HCT116 (cell line): ENCODE measurements around the gene KCNJ10. TPM values are rescaled to one million over a fixed set of nuclear protein-coding genes. Genes with fewer than 3 reads are reported as not detected.

ENCODE experiments used
- ATAC-seq: fragments of 200-7000 bp; cut with Tn5 transposase; 2 replicates; pipeline ENCODE4 v1.9.1; 2020; ENCODE audit warnings: mild to moderate bottlenecking, moderate library complexity
- BruUV-seq: library from RNA; stranded (reverse); fragments of 400-500 nt; replicated peaks from 2 replicates; lab custom pipeline; 2021; lab: Mats Ljungman, UMichigan
- CTCF ChIA-PET: fragments of 300-600 bp; sonication (Branson Sonifier 250); formaldehyde crosslinking; loops from one replicate; lab custom pipeline; 2021; ENCODE audit warnings: antibody characterized with exemption; lab: Charles Lee
- POLR2A ChIA-PET: fragments of 300-600, 350-600 bp; sonication (Branson Sonifier 250); formaldehyde crosslinking; loops from one replicate; lab custom pipeline; 2021; ENCODE audit warnings: antibody characterized with exemption; lab: Charles Lee
- RAD21 ChIA-PET, 2 experiments: fragments of 300-600 bp; sonication (Branson Sonifier 250); formaldehyde crosslinking; loops; one replicate each; lab custom pipeline; 2023; ENCODE audit warnings: low total read pairs in 2 of 2; ENCODE audit not compliant: uncharacterized antibody in 2 of 2, unreplicated experiment in 2 of 2, low non-redundant PET in 1 of 2; lab: Charles Lee
- DNase-seq: peaks from one replicate; pipeline ENCODE4 v3.0.0-alpha.2; 2010; ENCODE audit warnings: low read depth, low spot score
- H2AFZ ChIP-seq: fragments of 200-600 bp; shearing (Covaris generic), sonication (generic); 2 replicates; pipeline ENCODE4 v1.6.1; 2017; ENCODE audit warnings: low read depth, mixed run types, mixed read lengths, antibody characterized with exemption, low read length; ENCODE audit not compliant: poor library complexity, severe bottlenecking
- H3K27ac ChIP-seq: 2 replicates; pipeline ENCODE4 v1.5.1; 2012; ENCODE audit warnings: low read depth, low read length
- H3K27me3 ChIP-seq: fragments of 200-600 bp; sonication (generic); 2 replicates; pipeline ENCODE4 v1.6.1; 2016; ENCODE audit warnings: mixed run types, low read length, mixed read lengths; ENCODE audit not compliant: insufficient read depth
- H3K36me3 ChIP-seq, 2 experiments: fragments of 200-500 bp in 1 of 2; fragments of 200-600 bp in 1 of 2; sonication (Bioruptor generic) in 1 of 2; sonication (generic) in 1 of 2; 2 replicates each; pipeline versions ENCODE4 v1.5.1 to v1.6.1; 2014 to 2016; ENCODE audit warnings: low read length in 2 of 2, inconsistent platforms in 1 of 2, mixed read lengths in 1 of 2, mixed run types in 1 of 2; ENCODE audit not compliant: insufficient read depth in 2 of 2, control insufficient read depth in 1 of 2
- H3K4me1 ChIP-seq, 2 experiments: fragments of 200-600 bp in 1 of 2; sonication (generic) in 1 of 2; 2 replicates each; pipeline versions ENCODE4 v1.5.1 to v1.6.1; 2012 to 2017; ENCODE audit warnings: low read length in 2 of 2, inconsistent platforms in 1 of 2, mild to moderate bottlenecking in 1 of 2, mixed read lengths in 1 of 2, mixed run types in 1 of 2, moderate library complexity in 1 of 2; ENCODE audit not compliant: insufficient read depth in 2 of 2, control insufficient read depth in 1 of 2
- H3K4me2 ChIP-seq: fragments of 200-600 bp; sonication (generic); 2 replicates; pipeline ENCODE4 v1.6.1; 2017; ENCODE audit warnings: mixed run types, low read length, mixed read lengths
- H3K4me3 ChIP-seq, 2 experiments: fragments of 200-600 bp in 1 of 2; sonication (generic) in 1 of 2; replicated peaks in 1 of 2; 2 replicates each; pipeline ENCODE4 v1.5.1; 2011 to 2016; ENCODE audit warnings: low read length in 2 of 2, control low read depth in 1 of 2, low read depth in 1 of 2, mild to moderate bottlenecking in 1 of 2, mixed read lengths in 1 of 2, mixed run types in 1 of 2
- H3K79me2 ChIP-seq: fragments of 200-600 bp; sonication (generic); 2 replicates; pipeline ENCODE4 v1.6.1; 2017; ENCODE audit warnings: mild to moderate bottlenecking, mixed run types, low read length, moderate library complexity, mixed read lengths; ENCODE audit not compliant: insufficient read depth
- H3K9ac ChIP-seq: fragments of 200-600 bp; sonication (generic); 2 replicates; pipeline ENCODE4 v1.6.1; 2016; ENCODE audit warnings: low read length, mixed read lengths
- H3K9me2 ChIP-seq: fragments of 200-600 bp; sonication (generic), shearing (Covaris generic); 2 replicates; pipeline ENCODE4 v1.6.1; 2017; ENCODE audit warnings: mixed run types, mild to moderate bottlenecking, moderate library complexity; ENCODE audit not compliant: insufficient read depth
- H3K9me3 ChIP-seq, 2 experiments: fragments of 200-500 bp in 1 of 2; fragments of 200-600 bp in 1 of 2; sonication (Bioruptor generic) in 1 of 2; sonication (generic) in 1 of 2; 2 replicates each; pipeline ENCODE4 v1.6.1; 2014 to 2017; ENCODE audit warnings: low read length in 2 of 2, mixed read lengths in 2 of 2, inconsistent platforms in 1 of 2, low read depth in 1 of 2, mild to moderate bottlenecking in 1 of 2, mixed run types in 1 of 2, moderate library complexity in 1 of 2; ENCODE audit not compliant: control insufficient read depth in 1 of 2, insufficient read depth in 1 of 2
- H4K20me1 ChIP-seq: fragments of 200-600 bp; sonication (generic), shearing (Covaris generic); 2 replicates; pipeline ENCODE4 v1.6.1; 2017; ENCODE audit warnings: mixed run types, mild to moderate bottlenecking, moderate library complexity; ENCODE audit not compliant: insufficient read depth
- ATF3 ChIP-seq: IDR thresholded peaks from 2 replicates; pipeline ENCODE4 v1.6.1; 2012
- CEBPB ChIP-seq: IDR thresholded peaks from 2 replicates; pipeline ENCODE4 v1.6.1; 2012; ENCODE audit warnings: low read depth
- CTCF ChIP-seq, 3 experiments: fragments of 200-600 bp in 1 of 3; sonication (generic) in 1 of 3; IDR thresholded peaks in 2 of 3; conservative IDR thresholded peaks in 1 of 3; 2 replicates each; pipeline ENCODE4 v1.5.1; 2012 to 2017; ENCODE audit warnings: low read depth in 2 of 3, low read length in 2 of 3, antibody characterized with exemption in 1 of 3, borderline replicate concordance in 1 of 3, control low read depth in 1 of 3, mild to moderate bottlenecking in 1 of 3, mixed read lengths in 1 of 3, mixed run types in 1 of 3, moderate library complexity in 1 of 3; ENCODE audit not compliant: insufficient read depth in 1 of 3
- RAD21 ChIP-seq: IDR thresholded peaks from 2 replicates; pipeline ENCODE4 v1.6.1; 2012; ENCODE audit warnings: low read depth, mild to moderate bottlenecking
- SIN3A ChIP-seq: IDR thresholded peaks from 2 replicates; pipeline ENCODE4 v1.6.1; 2012; ENCODE audit warnings: low read depth
- TCF7L2 ChIP-seq: IDR thresholded peaks from 2 replicates; pipeline ENCODE4 v1.7.0; 2011; ENCODE audit warnings: borderline replicate concordance, inconsistent platforms; ENCODE audit not compliant: insufficient read depth, insufficient read length; ENCODE audit errors: extremely low read depth
- intact Hi-C: fragments of 100-400 bp; cut with micrococcal nuclease; formaldehyde crosslinking; loops from 2 replicates; pipeline ENCODE4 v1.10.0; 2022
- total RNA-seq: library from RNA; stranded (reverse); gene quantifications from one replicate; pipeline ENCODE4 v1.2.1, GENCODE V29; 2021; ENCODE audit not compliant: unreplicated experiment

The KCNJ10 gene
- total RNA-seq, 1 experiment from 2014 or later: 0.57 TPM

DNA sequence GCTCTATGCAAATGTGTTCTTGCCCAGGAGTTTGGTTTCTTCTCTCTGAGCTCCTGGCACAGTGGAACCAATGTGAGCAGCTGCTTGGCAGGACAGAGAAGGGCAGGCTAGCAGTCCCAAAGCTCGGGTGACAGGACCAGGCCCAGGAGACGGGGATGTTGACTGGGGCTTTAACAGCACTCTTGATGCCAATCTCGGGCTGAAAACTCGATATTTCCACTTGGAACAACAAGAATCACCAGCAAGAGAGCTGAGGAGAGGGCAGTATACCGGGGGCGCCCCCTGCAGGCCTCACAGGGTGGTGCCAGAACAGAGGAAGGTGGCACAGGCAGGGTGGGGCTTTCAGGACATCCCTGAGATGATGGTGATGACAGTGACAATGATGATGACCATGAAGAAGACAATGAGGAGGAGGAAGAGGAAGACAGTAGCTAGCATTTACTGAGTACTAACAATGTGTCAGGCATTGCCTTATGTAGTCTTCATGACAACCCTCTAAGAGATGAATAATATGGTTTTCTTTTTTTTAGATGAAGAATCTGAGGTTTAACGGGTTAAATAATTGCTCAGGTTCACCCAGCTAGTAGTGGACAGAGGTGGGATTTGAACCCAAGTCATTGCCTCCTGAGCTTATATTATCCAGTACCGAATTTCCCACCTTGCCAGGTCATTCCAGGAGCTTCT is 8.7 kb upstream of the KCNJ10 start:
- no peak overlapping the region for H3K9ac ChIP-seq
- H2AFZ ChIP-seq: no peak overlapping the region
- H4K20me1 ChIP-seq: no peaks in the 10 kb centered on the region
- H3K4me3 ChIP-seq: no peak overlapping the region
- ATAC-seq (peak; percentile 95), DNase-seq (peak; percentile 23)
- no peaks in the 10 kb centered on the region for H3K9me2 ChIP-seq
- TF ChIP-seq CTCF (IDR thresholded peaks at IDR 0.05 in 2 of 3, conservative IDR thresholded peaks at IDR 0.05 in 1 of 3; ENCODE audit: borderline replicate concordance in 1 of 3, insufficient read depth in 1 of 3, low read depth in 2 of 3, low read length in 2 of 3) (peak; percentile 82 to 98 (median 97)), CEBPB (no peak), ATF3 (no peak), RAD21 (peak; percentile 74), TCF7L2 (no peak), SIN3A (no peak)
- no TSS peak for BruUV-seq
- no peak overlapping the region for H3K27ac ChIP-seq
- H3K36me3 ChIP-seq: no peaks in the 10 kb centered on the region
- peaks cover 26% of the 10 kb centered on the region for H3K27me3 ChIP-seq
- RAD21 ChIA-PET: interaction anchor here (1.0 to 1.7 kb wide), 3 partner anchors 20 to 32 kb away, joined by 3 to 7 read pairs (median 4); no protein-coding TSS in a partner anchor
- CTCF ChIA-PET: interaction anchor here (0.6 to 3.8 kb wide), 19 partner anchors 8 to 298 kb away, joined by 3 to 33 read pairs (median 5); partner anchors contain the start of genes DCAF8, IGSF8 and KCNJ10
- POLR2A ChIA-PET: interaction anchor here (0.6 kb wide), 1 partner anchor 8 kb away, joined by 3 read pairs; the partner anchor contains the start of gene KCNJ10
- no peaks in the 10 kb centered on the region for H3K9me3 ChIP-seq
- intact Hi-C loops: loop anchor here (1.0 to 2.0 kb wide), 2 partner anchors 32 to 142 kb away; no protein-coding TSS in a partner anchor
- H3K79me2 ChIP-seq: no peaks in the 10 kb centered on the region
- peak overlapping the region; percentile 15; the same call in 1 of the 2 replicates for H3K4me2 ChIP-seq
- no peaks in the 10 kb centered on the region; a peak in 1 of 4 replicates for H3K4me1 ChIP-seq
